Measurements from ENCODE around the gene SEPHS1.
"Not testable (repeated sequence)": the region's sequence is repeated elsewhere in the genome, so short reads cannot be mapped to it uniquely, and the experiment has no call there.

The SEPHS1 gene

DNA sequence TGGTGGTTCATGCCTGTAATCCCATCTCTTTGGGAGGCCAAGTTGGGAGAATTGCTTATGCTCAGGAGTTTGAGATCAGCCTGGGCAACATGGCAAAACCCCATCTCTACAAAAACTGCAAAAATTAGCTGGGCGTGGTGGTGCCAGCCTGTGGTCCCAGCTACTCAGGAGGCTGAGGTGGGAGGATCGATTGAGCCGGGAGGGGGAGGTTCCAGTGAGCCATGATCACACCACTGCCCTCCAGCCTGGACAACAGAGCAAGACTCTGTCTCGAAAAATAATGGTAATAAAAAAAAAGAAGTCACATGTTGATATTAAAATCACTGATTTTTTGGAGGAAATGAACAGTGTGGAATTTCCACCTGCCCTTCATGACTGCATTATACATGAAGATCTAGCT lies 64.0 kb downstream of the SEPHS1 start:
- DNase-seq (ENCODE audit: low read depth) = no peak

DNA sequence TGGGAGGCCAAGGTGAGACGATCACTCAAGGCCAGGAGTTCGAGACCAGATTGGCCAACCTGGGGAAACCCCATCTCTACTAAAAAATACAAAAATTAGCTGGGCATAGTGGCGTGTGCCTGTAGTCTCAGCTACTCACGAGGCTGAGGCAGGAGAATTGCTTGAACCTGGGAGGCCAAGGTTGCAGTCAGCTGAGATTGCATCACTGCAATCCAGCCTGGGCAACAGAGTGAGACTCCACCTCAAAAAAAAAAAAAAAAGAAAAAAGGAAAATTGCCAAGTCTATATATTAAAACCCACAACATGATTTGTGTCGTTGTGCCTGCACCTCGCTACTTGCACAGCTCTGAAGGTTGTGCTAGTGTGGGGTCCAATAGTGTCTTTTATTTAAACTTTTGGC lies 65.7 kb downstream of the SEPHS1 start:
- not testable (repeated sequence) for DNase-seq (ENCODE audit: low read depth)

DNA sequence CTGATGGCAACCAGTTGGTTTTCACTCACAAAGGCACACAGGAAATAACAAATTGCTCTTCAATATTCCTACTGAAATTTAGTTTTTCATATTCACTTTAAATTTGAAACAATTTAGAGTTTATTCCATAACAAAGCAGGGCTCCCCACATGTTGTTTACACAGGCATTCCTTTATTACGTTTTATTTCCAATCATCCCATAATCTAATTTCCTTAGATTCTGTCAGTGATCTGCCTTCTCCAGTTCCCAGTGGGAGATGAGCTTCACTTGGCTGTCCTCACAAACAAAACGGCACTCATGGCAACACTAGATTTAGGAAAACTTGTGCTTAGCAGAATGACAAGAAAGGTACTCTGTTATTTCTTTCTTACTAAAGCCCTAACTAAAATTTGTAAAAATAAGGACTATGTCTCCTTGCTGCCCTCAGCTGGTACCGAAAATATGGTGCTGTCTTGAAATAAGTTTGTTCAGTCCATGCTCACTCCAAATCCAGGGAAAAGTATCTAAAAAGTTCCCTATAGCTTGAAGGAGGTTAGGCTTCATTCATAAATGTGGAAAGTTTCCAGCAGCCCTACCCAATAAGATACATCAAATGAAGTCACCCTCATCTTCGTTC lies 71.2 kb downstream of the SEPHS1 start:
- DNase-seq (ENCODE audit: low read depth) = peak; percentile 11

DNA sequence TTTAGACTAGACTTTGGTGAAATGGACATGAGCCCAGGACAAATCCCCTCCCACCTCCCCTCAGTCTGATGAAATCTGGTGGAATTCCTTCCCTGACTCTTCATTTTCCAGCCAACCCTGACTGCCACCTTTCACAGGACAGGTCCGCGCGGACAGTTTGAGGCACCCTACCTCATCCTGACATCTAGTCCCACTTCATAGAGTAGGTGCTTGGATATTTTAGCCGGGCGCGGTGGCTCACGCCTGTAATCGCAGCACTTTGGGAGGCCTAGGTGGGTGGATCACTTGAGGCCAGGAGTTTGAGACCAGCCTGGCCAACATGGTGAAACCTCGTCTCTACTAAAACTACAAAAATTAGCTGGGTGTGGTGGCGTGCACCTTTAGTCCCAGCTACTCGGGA lies 71.9 kb downstream of the SEPHS1 start:
- DNase-seq (ENCODE audit: low read depth) = not testable (repeated sequence)

DNA sequence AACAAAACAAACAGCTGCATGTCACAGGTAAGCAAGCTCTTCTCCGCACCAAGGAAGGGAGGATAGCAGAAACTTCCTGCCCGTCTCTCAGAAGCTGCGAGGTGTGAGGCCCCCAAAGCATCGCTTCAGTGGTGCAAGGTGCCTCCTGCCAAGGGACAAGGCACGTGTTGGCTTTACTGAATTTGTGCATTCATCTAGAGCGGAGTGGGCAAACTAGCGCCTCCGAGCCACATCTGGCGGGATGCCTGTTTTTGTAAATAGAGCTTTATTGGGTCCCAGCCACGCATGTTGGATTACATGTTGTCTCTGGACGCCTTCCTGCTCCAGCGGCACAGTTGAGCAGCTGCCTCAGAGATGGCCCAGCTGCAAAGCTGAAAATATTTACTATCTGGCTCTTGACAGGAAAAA lies 75.9 kb downstream of the SEPHS1 start:
- peak; percentile 12 for DNase-seq (ENCODE audit: low read depth)

DNA sequence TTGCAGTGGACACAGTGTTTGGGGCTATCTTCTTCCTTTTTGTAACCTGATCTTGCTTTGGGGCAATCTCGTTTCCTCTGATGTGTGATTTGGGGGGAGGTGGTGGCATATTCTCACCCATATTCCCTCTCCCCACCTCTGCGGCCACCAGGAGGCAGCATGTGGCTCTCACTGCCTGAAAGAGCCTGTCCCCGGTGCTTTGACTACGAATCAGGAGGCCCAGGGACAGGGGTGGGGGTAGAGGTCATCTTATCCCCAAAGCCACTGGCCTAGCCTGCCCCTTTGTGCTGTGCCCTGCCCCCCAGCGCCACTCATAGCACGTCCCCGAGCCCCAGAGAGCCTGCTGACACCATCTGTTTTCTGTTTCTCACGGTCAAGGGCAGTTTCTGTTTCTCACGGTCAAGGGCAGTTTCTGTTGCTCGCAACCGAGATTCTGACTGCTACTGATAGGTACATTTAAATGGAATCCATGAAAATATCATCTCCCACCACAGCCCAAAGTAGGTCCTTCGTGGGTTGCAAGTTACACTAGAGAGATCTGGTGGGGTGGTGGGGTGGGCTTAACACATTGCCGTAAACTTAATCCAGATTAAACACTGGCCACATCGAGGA lies 76.4 kb downstream of the SEPHS1 start:
- DNase-seq (ENCODE audit: low read depth) = no peak

DNA sequence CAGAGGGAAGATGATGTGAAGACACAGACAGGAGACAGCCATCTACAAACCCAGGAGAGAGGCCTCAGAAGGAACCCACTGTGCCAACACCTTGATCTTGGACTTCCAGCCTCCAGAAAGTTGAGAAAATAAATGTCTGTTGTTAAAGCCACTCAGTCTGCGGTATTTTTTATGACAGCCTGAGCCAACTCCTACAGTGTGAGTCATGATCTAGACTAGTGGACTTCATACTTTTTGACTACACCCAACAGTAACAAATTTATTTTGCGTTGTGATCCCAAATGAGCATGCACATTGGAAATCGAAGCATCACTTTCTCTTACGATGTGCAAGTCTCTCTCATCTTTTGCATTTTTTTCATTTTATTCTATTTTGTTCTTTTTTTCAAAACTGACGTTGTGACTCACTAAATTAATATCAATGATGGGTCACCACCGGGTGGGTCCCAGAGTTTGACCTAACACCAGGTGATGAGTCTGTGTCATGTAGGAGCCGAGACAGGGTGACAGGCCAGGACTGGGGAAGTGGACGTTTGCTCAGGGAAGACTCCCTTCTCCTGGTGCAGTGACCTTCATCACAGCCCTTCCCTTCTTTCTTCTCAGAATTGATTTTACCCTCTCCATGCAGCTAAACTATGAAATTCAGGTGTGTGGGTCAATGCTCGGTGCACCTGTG lies 77.1 kb downstream of the SEPHS1 start:
- DNase-seq (ENCODE audit: low read depth) = peak; percentile 46

DNA sequence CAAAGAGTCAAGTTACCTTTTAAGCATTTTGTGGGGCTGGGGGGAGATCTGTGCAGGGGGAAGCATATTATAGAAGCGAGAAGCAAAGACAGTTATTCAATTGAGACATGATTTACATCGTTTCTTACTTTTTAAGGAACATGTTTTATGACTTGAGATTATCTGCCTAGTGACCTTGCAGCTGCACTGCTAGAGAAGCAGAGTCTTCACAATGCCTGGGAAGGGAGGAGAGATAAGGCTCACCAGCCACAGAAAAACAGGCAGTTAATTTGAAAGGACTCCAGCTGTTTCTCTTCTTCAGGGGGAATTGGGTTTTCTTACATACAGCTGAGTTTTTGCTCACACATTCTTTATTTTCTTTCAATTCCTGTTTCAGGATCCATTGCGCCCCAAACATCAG lies 79.3 kb downstream of the SEPHS1 start:
- no peak for DNase-seq (ENCODE audit: low read depth)

DNA sequence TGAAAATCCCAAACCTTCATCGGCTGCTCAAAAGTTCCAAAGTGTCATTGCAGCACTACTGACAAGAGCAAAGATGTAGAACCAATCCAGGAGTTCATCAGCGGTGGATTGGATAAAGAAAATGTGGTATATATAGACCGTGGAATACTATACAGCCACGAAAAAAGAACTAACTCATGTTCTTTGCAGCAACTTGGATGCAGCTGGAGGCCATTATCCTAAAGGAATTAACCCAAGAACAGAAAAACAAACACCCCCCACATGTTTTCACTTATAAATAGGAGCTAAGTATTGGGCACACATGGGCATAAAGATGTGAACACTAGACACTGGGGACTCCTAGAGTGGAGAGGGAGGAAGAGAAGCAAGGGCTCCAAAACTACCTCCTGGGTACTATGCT lies 79.8 kb downstream of the SEPHS1 start:
- DNase-seq (ENCODE audit: low read depth) = no peak
